NAMALWA (cell line): ENCODE data around the gene NUDT1.
A peak's percentile ranks its signal among the peaks of the same experiment; 100 is the strongest.

Experiments used
- DNase-seq: peaks from one replicate; pipeline ENCODE4 v3.0.0-alpha.2; 2015; ENCODE audit warnings: low spot score

Gene NUDT1

GRCh38 chr7:2248984-2249694 lies 7.1 kb downstream of the NUDT1 start:
- no peak for DNase-seq

GRCh38 chr7:2249744-2250323 lies 7.8 kb downstream of the NUDT1 start:
- DNase-seq = no peak

GRCh38 chr7:2251381-2251780 lies 9.4 kb downstream of the NUDT1 start:
- no peak for DNase-seq

GRCh38 chr7:2251841-2252771 lies 10.1 kb downstream of the NUDT1 start:
- no peak for DNase-seq

- DNase-seq = no peak
Measured at GRCh38 chr7:2253021-2253420, 11.0 kb downstream of the NUDT1 start.

- no peak for DNase-seq
Measured at GRCh38 chr7:2253525-2254244, 11.7 kb downstream of the NUDT1 start.

GRCh38 chr7:2254429-2255144 lies 12.6 kb downstream of the NUDT1 start:
- DNase-seq = no peak

GRCh38 chr7:2255145-2256139 lies 13.4 kb downstream of the NUDT1 start:
- DNase-seq = no peak

- no peak for DNase-seq
Measured at GRCh38 chr7:2256306-2257045, 14.4 kb downstream of the NUDT1 start.

- DNase-seq = no peak
Measured at GRCh38 chr7:2257046-2257551, 15.1 kb downstream of the NUDT1 start.

GRCh38 chr7:2257651-2258050 lies 15.6 kb downstream of the NUDT1 start:
- DNase-seq = no peak

GRCh38 chr7:2258661-2259365 lies 16.8 kb downstream of the NUDT1 start:
- DNase-seq = peak; percentile 57

- no peak for DNase-seq
Measured at GRCh38 chr7:2259480-2259879, 17.5 kb downstream of the NUDT1 start.

- no peak for DNase-seq
Measured at GRCh38 chr7:2260820-2261219, 18.8 kb downstream of the NUDT1 start.

GRCh38 chr7:2261611-2262010 lies 19.6 kb downstream of the NUDT1 start:
- peak; percentile 68 for DNase-seq

GRCh38 chr7:2263176-2263575 lies 21.1 kb downstream of the NUDT1 start:
- no peak for DNase-seq

GRCh38 chr7:2264158-2264557 lies 22.1 kb downstream of the NUDT1 start:
- no peak for DNase-seq

- no peak for DNase-seq
Measured at GRCh38 chr7:2266911-2267310, 24.9 kb downstream of the NUDT1 start.
